ENCODE results near the gene FAM76B. TPM values are rescaled to one million over a fixed set of nuclear protein-coding genes. Genes with fewer than 3 reads are reported as not detected.
A peak's percentile ranks its signal among the peaks of the same experiment; 100 is the strongest.

Gene FAM76B
- total RNA-seq, 4 donors from 2014 or later: 43.1 to 149 (median 46.7) TPM

DNA sequence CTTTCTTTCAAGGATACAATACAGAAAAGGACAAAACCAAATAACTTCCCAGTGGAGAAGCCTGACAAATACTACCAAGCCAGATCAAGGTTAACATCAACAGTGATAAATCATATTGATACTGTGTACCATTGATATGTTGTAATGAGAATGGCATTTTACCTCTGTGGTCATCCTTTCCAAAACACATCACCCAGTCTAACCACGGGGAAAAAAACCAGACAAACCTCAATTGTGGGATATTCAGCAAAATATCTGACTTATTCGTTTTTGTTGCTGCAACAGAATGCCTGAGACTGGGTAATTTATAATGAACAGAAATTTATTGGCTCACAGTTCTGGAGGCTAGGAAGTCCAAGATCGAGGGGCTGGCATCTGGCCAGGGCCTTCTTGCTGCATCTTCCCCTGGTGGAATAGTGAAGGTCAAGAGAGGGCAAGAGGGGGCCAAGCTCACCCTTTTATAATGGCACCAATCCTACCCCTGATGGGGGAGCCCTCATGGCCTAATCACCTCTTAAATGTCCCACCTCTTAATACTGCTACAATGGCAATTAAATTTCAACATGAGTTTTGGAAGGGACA, 66.1 kb downstream of the FAM76B start:
- Histone ChIP-seq H3K27ac (no peak overlapping the region), H3K4me3 (no peak overlapping the region), H3K36me3 (no peaks in the 10 kb centered on the region), H3K27me3 (no peaks in the 10 kb centered on the region), H3K9me3 (no peaks in the 10 kb centered on the region), H3K4me1 (no peaks in the 10 kb centered on the region)
- no peak for DNase-seq
- TF ChIP-seq, protein P1, sequence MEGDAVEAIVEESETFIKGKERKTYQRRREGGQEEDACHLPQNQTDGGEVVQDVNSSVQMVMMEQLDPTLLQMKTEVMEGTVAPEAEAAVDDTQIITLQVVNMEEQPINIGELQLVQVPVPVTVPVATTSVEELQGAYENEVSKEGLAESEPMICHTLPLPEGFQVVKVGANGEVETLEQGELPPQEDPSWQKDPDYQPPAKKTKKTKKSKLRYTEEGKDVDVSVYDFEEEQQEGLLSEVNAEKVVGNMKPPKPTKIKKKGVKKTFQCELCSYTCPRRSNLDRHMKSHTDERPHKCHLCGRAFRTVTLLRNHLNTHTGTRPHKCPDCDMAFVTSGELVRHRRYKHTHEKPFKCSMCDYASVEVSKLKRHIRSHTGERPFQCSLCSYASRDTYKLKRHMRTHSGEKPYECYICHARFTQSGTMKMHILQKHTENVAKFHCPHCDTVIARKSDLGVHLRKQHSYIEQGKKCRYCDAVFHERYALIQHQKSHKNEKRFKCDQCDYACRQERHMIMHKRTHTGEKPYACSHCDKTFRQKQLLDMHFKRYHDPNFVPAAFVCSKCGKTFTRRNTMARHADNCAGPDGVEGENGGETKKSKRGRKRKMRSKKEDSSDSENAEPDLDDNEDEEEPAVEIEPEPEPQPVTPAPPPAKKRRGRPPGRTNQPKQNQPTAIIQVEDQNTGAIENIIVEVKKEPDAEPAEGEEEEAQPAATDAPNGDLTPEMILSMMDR (IDR thresholded peaks at IDR 0.05): no peak
- TF ChIP-seq POLR2A (IDR thresholded peaks at IDR 0.05): no peak

DNA sequence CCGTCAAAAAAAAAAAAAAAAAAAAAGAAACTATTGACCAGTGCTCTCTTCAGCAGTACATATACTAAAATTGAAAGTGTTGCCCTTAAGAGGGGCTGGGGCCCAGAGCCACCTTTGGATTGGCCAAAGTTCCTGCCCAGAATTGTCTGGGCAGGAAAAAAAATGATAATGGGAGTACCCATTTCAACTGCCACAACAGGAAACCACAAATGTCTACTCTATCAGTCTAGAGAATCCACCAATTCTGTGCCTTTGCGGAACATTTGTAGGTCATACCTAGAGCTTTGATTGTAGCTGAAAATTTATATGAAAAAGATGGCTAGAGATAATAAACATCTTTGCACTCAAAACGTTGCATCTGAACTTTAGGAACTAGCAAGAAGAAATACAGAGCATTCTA, 69.4 kb downstream of the FAM76B start:
- TF ChIP-seq, protein P1 (IDR thresholded peaks at IDR 0.05): no peak
- no peaks in the 10 kb centered on the region for H3K27me3 ChIP-seq
- H3K27ac ChIP-seq: peak overlapping the region in 1 of 4 donors; percentile 4
- peaks cover 0 to 8% (median 0%) of the 10 kb centered on the region in 4 donors for H3K4me1 ChIP-seq
- H3K36me3 ChIP-seq: no peaks in the 10 kb centered on the region
- H3K9me3 ChIP-seq: no peaks in the 10 kb centered on the region
- DNase-seq: no peak
- no peak overlapping the region for H3K4me3 ChIP-seq

Other genes with a start within 250 kb of the FAM76B start
- gene CEP57, start 716 bp upstream of the FAM76B start, total RNA-seq: 10 to 100 TPM; 44.5 to 68.5 (median 57.0) TPM
- 10 to 100 TPM in 3 of 4 donors, 1 to 10 TPM in 1; 7.9 to 17.3 (median 11.1) TPM for gene MTMR2, start 134.3 kb upstream of the FAM76B start, total RNA-seq

Data from Peyer's patch (tissue), 4 donors.